Measurements from ENCODE around the gene PCNT.

PCNT gene

DNA sequence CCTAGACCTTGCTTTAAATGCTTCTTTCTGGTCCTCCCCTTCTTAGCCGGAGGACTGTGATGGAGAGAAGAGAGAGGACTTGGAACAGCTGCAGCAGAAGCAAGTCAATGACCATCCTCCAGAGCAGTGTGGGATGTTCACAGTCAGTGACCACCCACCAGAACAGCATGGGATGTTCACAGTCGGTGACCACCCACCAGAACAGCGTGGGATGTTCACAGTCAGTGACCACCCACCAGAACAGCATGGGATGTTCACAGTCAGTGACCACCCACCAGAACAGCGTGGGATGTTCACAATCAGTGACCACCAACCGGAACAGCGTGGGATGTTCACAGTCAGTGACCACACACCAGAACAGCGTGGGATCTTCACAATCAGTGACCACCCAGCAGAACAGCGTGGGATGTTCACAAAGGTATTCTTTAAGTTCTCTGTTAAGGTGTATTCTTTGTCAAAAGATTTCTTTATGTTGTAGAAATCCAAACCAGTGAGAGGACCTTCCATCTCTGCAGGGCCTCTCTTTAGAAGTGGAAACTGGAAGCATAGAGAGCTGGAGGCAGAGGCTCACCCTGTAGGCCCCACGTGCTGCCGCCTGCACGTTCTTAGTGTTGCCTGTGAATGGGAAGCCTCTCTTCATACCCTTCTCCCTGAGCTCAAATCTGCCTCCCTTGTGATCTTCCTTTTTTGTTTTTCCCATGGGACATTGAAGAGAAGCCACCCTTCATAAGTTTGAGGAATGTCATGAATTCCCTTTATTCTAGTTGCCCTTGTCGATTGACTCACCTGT is 10.6 kb downstream of the PCNT start:
- DNase-seq (ENCODE audit: low spot score), result no peak

DNA sequence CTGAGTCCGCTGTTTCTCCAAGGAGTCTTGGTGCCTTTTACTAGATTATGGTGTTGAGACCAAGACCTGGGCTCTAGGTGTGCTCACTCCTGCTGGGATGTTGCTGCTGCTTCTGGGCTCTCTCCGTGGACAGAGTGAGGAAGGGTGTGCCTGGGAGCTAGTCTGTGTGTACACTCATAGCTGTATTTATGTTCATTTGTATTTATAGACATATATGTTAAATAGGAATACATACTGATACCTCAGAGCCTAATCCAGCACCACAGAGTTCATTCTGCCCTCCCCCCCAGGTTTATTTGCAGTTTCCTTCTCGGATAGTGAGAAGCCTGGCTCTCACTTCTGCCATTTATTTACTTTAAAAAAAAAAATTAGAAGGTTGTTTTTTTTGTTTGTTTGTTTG is 12.6 kb downstream of the PCNT start:
- no peak for DNase-seq (ENCODE audit: low spot score)

GRCh38 chr21:46340998-46341397 is 17.0 kb downstream of the PCNT start:
- no peak for DNase-seq (ENCODE audit: low spot score)

DNA sequence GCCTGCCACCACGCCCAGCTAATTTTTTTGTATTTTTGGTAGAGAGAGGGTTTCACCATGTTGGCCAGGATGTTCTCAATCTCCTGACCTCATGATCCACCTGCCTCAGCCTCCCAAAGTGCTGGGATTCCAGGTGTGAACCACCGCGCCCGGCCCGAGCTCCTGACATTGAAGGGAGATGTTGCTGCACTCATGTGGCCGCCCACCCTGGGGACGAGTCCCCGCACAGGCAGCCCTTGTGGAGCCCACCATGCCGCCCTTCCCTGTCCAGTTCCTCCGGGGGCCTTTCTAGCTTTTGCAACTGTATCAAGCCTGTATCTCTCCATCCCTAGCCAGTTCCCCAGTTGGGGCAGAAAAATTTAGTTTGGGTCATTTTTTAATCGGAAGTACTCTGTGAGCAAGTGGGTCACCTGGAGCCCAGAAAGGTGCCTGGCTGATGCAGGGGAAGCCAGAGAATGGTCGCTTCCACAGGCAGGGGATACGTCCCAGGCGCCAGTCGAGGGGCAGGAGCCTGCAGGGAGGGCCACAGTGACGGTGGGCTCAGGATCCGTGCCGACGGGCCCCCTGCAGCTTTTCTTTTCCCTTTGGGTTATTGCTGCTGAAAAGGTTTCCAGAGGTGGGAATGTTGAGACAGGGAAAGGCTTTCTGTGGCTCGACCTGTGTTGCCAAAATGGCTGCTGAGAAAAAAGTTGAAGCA is 20.4 kb downstream of the PCNT start:
- DNase-seq (ENCODE audit: low spot score), result no peak

DNA sequence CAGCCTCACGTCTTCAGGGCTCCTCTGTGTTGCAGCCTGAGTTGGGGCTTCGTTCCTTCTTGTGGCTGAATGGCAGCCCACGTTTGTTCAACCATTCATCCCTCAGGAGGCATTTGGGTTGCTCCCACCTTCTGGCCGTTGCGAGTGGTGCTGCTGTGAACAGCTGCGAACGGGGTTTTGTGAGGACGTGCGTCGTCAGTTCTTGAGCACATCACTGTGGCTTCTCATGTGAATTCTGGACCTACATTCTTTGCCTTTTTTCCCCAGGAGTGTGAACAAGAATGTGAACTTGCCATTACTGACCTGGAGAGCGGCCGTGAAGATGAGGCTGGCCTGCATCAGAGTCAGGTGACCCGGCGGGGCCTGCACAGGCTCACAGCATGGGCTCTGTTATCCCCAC is 21.9 kb downstream of the PCNT start:
- DNase-seq (ENCODE audit: low spot score), result no peak

GRCh38 chr21:46346296-46347202 is 22.6 kb downstream of the PCNT start:
- DNase-seq (ENCODE audit: low spot score), result no peak

DNA sequence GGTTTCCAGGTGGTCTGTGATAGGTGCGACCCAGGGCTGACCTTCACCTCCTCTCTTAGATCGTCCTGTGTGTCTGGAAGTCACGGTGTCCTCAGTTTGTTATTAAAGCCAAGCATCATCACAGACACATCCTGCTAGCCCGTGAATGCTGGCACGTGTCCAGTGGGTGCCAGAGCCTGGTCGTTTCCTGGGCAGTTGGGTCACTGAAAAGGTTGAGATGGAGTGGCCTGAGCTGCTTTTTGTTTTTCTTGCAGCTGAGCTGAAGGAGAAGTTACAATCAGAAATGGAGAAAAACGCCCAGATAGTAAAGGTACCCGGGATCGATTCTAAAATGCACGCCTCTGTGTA is 23.2 kb downstream of the PCNT start:
- DNase-seq (ENCODE audit: low spot score), result no peak

DNA sequence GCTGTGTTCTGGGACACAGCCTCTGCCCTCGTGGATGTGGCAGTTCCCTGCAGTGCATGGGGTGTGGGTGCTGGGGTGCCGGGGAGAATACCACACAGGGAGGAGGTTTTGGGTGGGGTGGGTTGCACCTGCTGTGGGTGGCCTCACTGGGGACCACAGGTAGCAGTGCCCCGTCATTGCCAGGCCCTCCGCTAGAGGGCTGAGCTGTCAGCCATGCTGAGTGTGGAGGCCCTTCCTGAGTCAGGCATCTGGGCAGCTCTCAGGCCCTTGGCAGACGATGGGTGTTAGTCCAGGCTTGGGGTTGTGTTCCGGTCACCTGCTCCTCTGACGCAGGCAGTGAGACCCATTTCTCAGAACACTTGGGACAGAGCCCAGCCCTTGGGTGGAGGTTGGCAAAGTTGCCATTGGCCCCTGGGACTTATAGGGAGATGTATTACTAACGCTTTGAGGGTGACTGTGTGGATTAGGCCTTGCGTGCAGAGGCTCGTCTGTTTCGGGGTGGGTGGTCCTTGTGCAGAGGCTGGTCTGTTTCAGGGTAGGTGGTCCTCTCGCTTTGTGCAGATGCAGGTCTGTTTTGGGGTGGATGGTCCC is 23.9 kb downstream of the PCNT start:
- DNase-seq (ENCODE audit: low spot score), result no peak

DNA sequence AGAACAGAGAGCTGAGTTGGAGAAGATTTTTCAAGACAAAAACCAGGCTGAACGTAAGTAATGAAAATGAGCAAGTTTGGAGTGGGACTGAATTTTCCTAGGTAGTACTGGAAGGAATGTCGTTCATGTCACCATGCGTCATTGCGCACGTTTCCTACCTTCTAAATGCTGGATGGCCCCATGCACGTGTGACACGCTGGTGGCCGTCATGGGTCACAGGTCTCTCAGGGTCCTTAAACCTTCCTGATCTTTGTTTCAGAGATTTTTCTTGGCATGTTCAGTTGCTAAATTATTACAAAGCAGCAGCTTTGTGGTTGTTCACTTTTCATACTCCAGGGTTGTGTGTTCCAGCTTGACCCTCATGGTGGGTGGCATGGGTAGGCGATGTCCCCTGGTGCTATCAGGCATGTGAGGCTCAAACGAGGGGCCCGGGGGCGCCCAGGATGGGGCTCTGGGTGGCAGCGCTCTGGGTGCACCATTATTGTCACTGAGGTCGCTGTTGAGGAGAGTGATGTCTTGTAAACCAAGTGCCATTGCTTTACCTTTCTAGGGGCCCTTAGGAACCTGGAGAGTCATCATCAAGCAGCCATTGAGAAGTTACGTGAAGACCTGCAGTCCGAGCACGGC is 25.3 kb downstream of the PCNT start:
- no peak for DNase-seq (ENCODE audit: low spot score)

GRCh38 chr21:46350571-46350970 is 26.6 kb downstream of the PCNT start:
- no peak for DNase-seq (ENCODE audit: low spot score)

GRCh38 chr21:46350981-46351380 is 27.0 kb downstream of the PCNT start:
- DNase-seq (ENCODE audit: low spot score), result no peak

DNA sequence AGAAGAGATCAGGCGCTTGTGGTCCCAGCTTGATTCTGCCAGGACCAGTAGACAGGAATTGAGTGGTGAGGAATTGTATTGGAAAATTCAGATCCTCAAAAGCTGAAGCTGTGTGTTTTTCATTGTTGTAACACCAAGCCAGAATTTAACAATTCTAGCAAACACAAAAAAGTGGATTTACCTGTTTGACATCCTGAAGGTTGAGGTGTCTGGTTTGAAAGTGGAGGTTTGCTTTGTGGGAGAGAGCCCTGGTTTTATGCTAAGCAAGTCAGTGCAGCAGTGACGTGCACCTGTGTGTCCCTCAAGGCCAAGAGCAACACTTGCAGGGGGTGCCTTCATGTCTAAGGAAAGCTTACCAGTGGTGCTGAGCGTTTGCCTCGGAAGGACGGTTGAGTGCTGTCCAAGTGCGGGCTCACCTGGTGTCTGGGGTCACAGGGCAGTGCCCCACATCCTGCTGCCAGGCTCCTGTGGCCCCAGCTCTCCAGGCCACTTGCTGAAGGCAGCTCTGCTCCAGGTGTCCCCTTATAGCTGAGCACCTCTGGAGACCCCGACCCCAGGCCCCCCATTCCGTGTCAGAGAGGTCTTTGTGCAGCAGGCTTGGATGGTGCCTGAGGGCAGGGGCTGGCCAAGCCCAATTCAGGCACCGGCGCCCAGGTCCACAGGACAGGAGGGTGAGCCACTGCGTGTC is 27.7 kb downstream of the PCNT start:
- DNase-seq (ENCODE audit: low spot score), result no peak

DNA sequence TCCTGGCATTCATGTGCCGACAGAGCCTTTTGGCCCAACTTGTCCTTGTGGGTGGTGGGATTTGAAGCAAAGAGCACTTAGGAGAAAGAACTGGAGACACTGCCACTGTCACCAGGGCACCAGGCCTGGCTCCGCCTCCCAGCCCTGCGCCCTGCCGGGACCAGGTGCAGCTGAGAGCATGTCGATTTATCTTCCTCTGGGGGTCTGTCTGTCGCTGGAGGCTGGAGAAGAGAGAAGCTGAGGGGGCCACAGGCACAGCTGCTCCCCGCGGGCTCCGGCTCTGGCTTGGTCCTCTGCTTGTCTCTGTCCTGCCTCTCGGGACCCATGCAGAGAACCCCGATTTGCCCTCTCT is 28.2 kb downstream of the PCNT start:
- DNase-seq (ENCODE audit: low spot score), result no peak

GRCh38 chr21:46352913-46353312 is 29.0 kb downstream of the PCNT start:
- no peak for DNase-seq (ENCODE audit: low spot score)

DNA sequence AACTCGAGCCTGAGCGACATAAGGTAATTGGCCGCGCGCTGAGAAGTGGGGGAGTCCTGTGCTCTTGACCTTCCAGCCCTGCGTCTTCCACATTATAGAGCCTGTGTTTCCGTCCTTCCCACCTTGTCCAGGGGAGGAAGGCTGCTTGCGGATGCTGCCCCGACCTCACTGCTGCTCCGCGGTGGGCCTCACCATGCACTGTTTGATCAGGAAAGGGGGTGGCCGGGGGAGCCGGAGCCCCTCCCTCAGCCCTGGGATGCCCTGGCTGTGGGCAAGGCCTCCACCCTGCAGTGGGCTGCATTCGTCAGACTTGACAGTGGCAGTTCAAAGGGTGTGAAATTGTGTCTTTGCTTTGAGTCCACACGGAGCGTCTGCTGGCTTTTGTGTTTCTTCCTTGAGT is 30.1 kb downstream of the PCNT start:
- DNase-seq (ENCODE audit: low spot score), result no peak

DNA sequence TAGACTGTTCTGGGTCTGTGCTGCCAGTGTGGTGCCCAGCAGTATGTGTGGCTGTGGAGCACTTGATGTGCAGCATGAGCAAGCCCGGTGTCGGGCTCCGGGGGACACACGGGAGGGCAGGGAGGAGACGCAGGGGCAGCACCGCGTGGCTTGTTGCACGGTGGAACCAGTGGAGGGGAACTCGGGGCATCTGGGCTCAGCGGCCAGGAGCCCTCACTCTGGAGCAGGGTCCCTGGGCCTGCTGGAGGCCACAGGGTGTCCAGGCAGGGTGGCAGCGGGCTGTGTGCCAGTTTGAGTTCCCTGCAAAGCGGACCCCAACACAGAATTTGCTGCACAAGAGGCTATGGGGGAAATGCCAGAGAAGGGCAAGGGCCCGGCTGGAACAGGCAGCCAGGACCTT is 30.6 kb downstream of the PCNT start:
- no peak for DNase-seq (ENCODE audit: low spot score)

GRCh38 chr21:46355161-46356004 is 31.4 kb downstream of the PCNT start:
- no peak for DNase-seq (ENCODE audit: low spot score)

- no peak for DNase-seq (ENCODE audit: low spot score)
Observed at GRCh38 chr21:46356005-46356338, 32.0 kb downstream of the PCNT start.

- DNase-seq (ENCODE audit: low spot score), result no peak
Observed at GRCh38 chr21:46356494-46357334, 32.8 kb downstream of the PCNT start.

- no peak for DNase-seq (ENCODE audit: low spot score)
Observed at GRCh38 chr21:46357335-46357604, 33.3 kb downstream of the PCNT start.

Measured in germinal center (tissue), 1 donor.